ENCODE data around the gene PPBP.

The PPBP gene

GRCh38 chr4:73970945-73971344, 17.0 kb downstream of the PPBP start:
- Histone ChIP-seq H3K36me3 (ENCODE audit: low read length) (no peaks in the 10 kb centered on the region), H3K27ac (ENCODE audit: low read depth, low read length) (no peak overlapping the region), H3K9me3 (ENCODE audit: insufficient read depth, low read length) (no peaks in the 10 kb centered on the region), H4K20me1 (ENCODE audit: low read depth, low read length) (no peaks in the 10 kb centered on the region), H3K9me2 (replicated peaks; ENCODE audit: insufficient read depth, low read length) (no peaks in the 10 kb centered on the region), H3K27me3 (ENCODE audit: low read length) (no peaks in the 10 kb centered on the region), H3K79me2 (ENCODE audit: insufficient read depth, low read length) (no peaks in the 10 kb centered on the region), H2AFZ (ENCODE audit: low read depth, low read length, severe bottlenecking) (no peak overlapping the region), H3K9ac (ENCODE audit: low read length) (no peak overlapping the region), H3F3A (ENCODE audit: insufficient read depth) (no peaks in the 10 kb centered on the region), H3K4me2 (ENCODE audit: low read depth, low read length, poor library complexity, severe bottlenecking) (no peak overlapping the region), H3K4me3 (ENCODE audit: insufficient read depth, low read length, poor library complexity, severe bottlenecking) (no peak overlapping the region)
- TF ChIP-seq CTCF (IDR thresholded peaks at IDR 0.05; ENCODE audit: insufficient read depth, low read length, poor library complexity, severe bottlenecking) (no peak), EZH2phosphoT487 (conservative IDR thresholded peaks at IDR 0.05; ENCODE audit: low read length) (no peak)

DNA sequence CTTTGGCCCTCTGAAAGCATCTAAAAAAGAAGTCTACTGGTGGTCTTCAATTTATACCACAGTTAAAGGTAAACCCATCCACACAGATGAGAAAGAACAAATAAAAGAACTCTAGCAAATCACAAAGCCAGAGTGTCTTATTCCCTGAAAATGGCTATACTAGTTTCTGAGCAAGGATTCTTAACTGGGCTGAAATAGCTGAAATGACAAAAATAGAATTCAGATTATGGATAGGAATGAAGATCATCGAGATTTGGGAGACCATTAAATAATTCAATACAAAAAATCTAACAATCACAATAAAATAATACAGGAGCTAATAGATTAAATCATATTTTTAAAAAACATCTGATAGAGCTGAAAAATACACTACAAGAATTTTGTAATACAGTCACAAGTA, 18.0 kb downstream of the PPBP start:
- no peaks in the 10 kb centered on the region for H4K20me1 ChIP-seq (ENCODE audit: low read depth, low read length)

GRCh38 chr4:73967866-73968265, 20.1 kb downstream of the PPBP start:
- Histone ChIP-seq H3K27ac (ENCODE audit: low read depth, low read length) (no peak overlapping the region), H3K4me3 (ENCODE audit: insufficient read depth, low read length, poor library complexity, severe bottlenecking) (no peak overlapping the region), H3K27me3 (ENCODE audit: low read length) (no peaks in the 10 kb centered on the region), H3K79me2 (ENCODE audit: insufficient read depth, low read length) (no peaks in the 10 kb centered on the region), H3K9me3 (ENCODE audit: insufficient read depth, low read length) (no peaks in the 10 kb centered on the region), H3K9ac (ENCODE audit: low read length) (no peak overlapping the region), H3K4me2 (ENCODE audit: low read depth, low read length, poor library complexity, severe bottlenecking) (no peak overlapping the region), H4K20me1 (ENCODE audit: low read depth, low read length) (no peaks in the 10 kb centered on the region), H3F3A (ENCODE audit: insufficient read depth) (no peaks in the 10 kb centered on the region), H3K9me2 (replicated peaks; ENCODE audit: insufficient read depth, low read length) (no peaks in the 10 kb centered on the region), H2AFZ (ENCODE audit: low read depth, low read length, severe bottlenecking) (no peak overlapping the region), H3K36me3 (ENCODE audit: low read length) (no peaks in the 10 kb centered on the region)
- TF ChIP-seq EZH2phosphoT487 (conservative IDR thresholded peaks at IDR 0.05; ENCODE audit: low read length) (no peak), CTCF (IDR thresholded peaks at IDR 0.05; ENCODE audit: insufficient read depth, low read length, poor library complexity, severe bottlenecking) (no peak)

More for the DNA sequence above, 18.0 kb downstream of the PPBP start:
- H3K36me3 ChIP-seq (ENCODE audit: low read length), result no peaks in the 10 kb centered on the region
- H3K4me3 ChIP-seq (ENCODE audit: insufficient read depth, low read length, poor library complexity, severe bottlenecking), result no peak overlapping the region
- TF ChIP-seq CTCF (IDR thresholded peaks at IDR 0.05; ENCODE audit: insufficient read depth, low read length, poor library complexity, severe bottlenecking), result no peak
- TF ChIP-seq EZH2phosphoT487 (conservative IDR thresholded peaks at IDR 0.05; ENCODE audit: low read length), result no peak
- no peaks in the 10 kb centered on the region for H3K27me3 ChIP-seq (ENCODE audit: low read length)
- no peak overlapping the region for H3K9ac ChIP-seq (ENCODE audit: low read length)
- no peaks in the 10 kb centered on the region for H3K9me2 ChIP-seq (replicated peaks; ENCODE audit: insufficient read depth, low read length)
- H2AFZ ChIP-seq (ENCODE audit: low read depth, low read length, severe bottlenecking), result no peak overlapping the region
- no peaks in the 10 kb centered on the region for H3F3A ChIP-seq (ENCODE audit: insufficient read depth)
- H3K4me2 ChIP-seq (ENCODE audit: low read depth, low read length, poor library complexity, severe bottlenecking), result no peak overlapping the region
- no peaks in the 10 kb centered on the region for H3K79me2 ChIP-seq (ENCODE audit: insufficient read depth, low read length)
- H3K9me3 ChIP-seq (ENCODE audit: insufficient read depth, low read length), result no peaks in the 10 kb centered on the region
- H3K27ac ChIP-seq (ENCODE audit: low read depth, low read length), result no peak overlapping the region
